HepG2 (cell line): ENCODE data around the gene FIBCD1. TPM values are rescaled to one million over a fixed set of nuclear protein-coding genes. Genes with fewer than 3 reads are reported as not detected.

ENCODE experiments used
- ATAC-seq: fragments of 200-7000 bp; cut with Tn5 transposase; 3 replicates; pipeline ENCODE4 v1.9.1; 2020; ENCODE audit warnings: mild to moderate bottlenecking, moderate library complexity
- BruUV-seq: library from RNA; stranded (reverse); fragments of 400-500 nt; replicated peaks from 2 replicates; lab custom pipeline; 2021; lab: Mats Ljungman, UMichigan
- CTCF ChIA-PET: fragments of 300-600 bp; formaldehyde crosslinking; extraction: SDS; loops from one replicate; lab custom pipeline; 2021; ENCODE audit warnings: low total read pairs, inconsistent platforms, low intra/inter-chr PET ratio; lab: Yijun Ruan, JAX
- POLR2A ChIA-PET: fragments of 350-600 bp; sonication (Branson Sonifier 250); formaldehyde crosslinking; loops from one replicate; lab custom pipeline; 2020; ENCODE audit warnings: antibody characterized with exemption, inconsistent platforms; lab: Yijun Ruan, JAX
- DNase-seq: peaks from one replicate; pipeline ENCODE4 v3.0.0-alpha.2; 2015; ENCODE audit warnings: low spot score
- FAIRE-seq: peaks from 3 replicates; lab custom pipeline; 2011; peaks lifted over from hg19 to GRCh38; lab: Jason Lieb, UNC
- H2AFZ ChIP-seq: one replicate; pipeline ENCODE4 v1.6.1; 2011; ENCODE audit warnings: low read length, inconsistent platforms
- H3K27ac ChIP-seq: fragments of 300-600 bp; 3 replicates; pipeline ENCODE4 v1.8.0; 2011; ENCODE audit warnings: mixed run types, mild to moderate bottlenecking, mixed read lengths, low read length, inconsistent platforms; ENCODE audit not compliant: insufficient read depth; ENCODE audit errors: extremely low read length
- H3K27me3 ChIP-seq, 2 experiments: fragments of 200-600 bp in 1 of 2; 2 replicates in 1 of 2; 3 replicates in 1 of 2; pipeline versions ENCODE4 v1.6.0 to v1.8.0; 2011; ENCODE audit warnings: low read length in 2 of 2, mild to moderate bottlenecking in 2 of 2, moderate library complexity in 2 of 2, inconsistent platforms in 1 of 2; ENCODE audit not compliant: insufficient read depth in 2 of 2, control insufficient read depth in 1 of 2
- H3K36me3 ChIP-seq, 2 experiments: fragments of 200-600 bp in 1 of 2; replicated peaks in 1 of 2; 2 replicates in 1 of 2; 3 replicates in 1 of 2; pipeline versions ENCODE4 v1.5.1 to v1.8.0; 2011; ENCODE audit warnings: low read length in 2 of 2, inconsistent platforms in 1 of 2; ENCODE audit not compliant: insufficient read depth in 2 of 2, control insufficient read depth in 1 of 2
- H3K4me1 ChIP-seq: 2 replicates; pipeline ENCODE4 v1.5.1; 2012; ENCODE audit warnings: low read length, inconsistent platforms; ENCODE audit not compliant: insufficient read depth
- H3K4me2 ChIP-seq: 2 replicates; pipeline ENCODE4 v1.6.0; 2011; ENCODE audit warnings: low read depth, low read length, inconsistent platforms
- H3K4me3 ChIP-seq, 3 experiments: fragments of 200-600 bp in 1 of 3; sonication (generic), shearing (Covaris generic) in 1 of 3; replicated peaks in 1 of 3; 2 replicates each; pipeline ENCODE4 v1.5.1; 2011 to 2016; ENCODE audit warnings: low read length in 3 of 3, inconsistent platforms in 2 of 3, low read depth in 2 of 3, mild to moderate bottlenecking in 2 of 3, control low read depth in 1 of 3, mixed read lengths in 1 of 3; ENCODE audit not compliant: insufficient read depth in 1 of 3
- H3K79me2 ChIP-seq: one replicate; pipeline ENCODE4 v1.6.1; 2011; ENCODE audit warnings: low read length, inconsistent platforms; ENCODE audit not compliant: insufficient read depth
- H3K9ac ChIP-seq: 2 replicates; pipeline ENCODE4 v1.6.0; 2011; ENCODE audit warnings: mild to moderate bottlenecking, low read depth, low read length, inconsistent platforms; ENCODE audit not compliant: insufficient read depth
- H3K9me3 ChIP-seq: 2 replicates; pipeline ENCODE4 v1.5.1; 2012; ENCODE audit warnings: mild to moderate bottlenecking, low read length
- H4K20me1 ChIP-seq: 2 replicates; pipeline ENCODE4 v1.6.0; 2011; ENCODE audit warnings: inconsistent platforms, mild to moderate bottlenecking, low read length, moderate library complexity; ENCODE audit not compliant: insufficient read depth
- AGO2 ChIP-seq: fragments of 200-400 bp; formaldehyde crosslinking; optimal IDR thresholded peaks from 2 replicates; pipeline ENCODE3; 2017; ENCODE audit warnings: mild to moderate bottlenecking, low read depth, low read length, moderate library complexity
- NCOA5 ChIP-seq: sonication (generic); formaldehyde crosslinking; IDR thresholded peaks from 2 replicates; pipeline ENCODE4 v1.4.0; 2020; ENCODE audit warnings: missing genetic modification reagents
- SIN3B ChIP-seq: fragments of 150-350 bp; IDR thresholded peaks from 2 replicates; pipeline ENCODE4 v1.6.1; 2014; ENCODE audit warnings: low read length
- TAF15 ChIP-seq: fragments of 200-400 bp; formaldehyde crosslinking; IDR thresholded peaks from one replicate; pipeline ENCODE4 v1.6.1; 2018; ENCODE audit warnings: mild to moderate bottlenecking, low read depth, low read length; ENCODE audit not compliant: poor library complexity, severe bottlenecking
- ZNF205 ChIP-seq: IDR thresholded peaks from 2 replicates; pipeline ENCODE4 v1.6.1; 2018; ENCODE audit warnings: missing biosample characterization, missing genetic modification reagents
- WGBS: methylation state at CpG from one replicate; pipeline ENCODE4 v1.1.6; 2017; ENCODE audit warnings: low lambda C conversion rate; 5-methylcytosine and 5-hydroxymethylcytosine counted together
- in situ Hi-C: cut with HindIII; loops from 2 replicates; pipeline ENCODE4 v1.10.0; 2017; ENCODE audit warnings: low pct_unique_long_range_greater_than_20kb; ENCODE audit not compliant: extremely low pct_ligation_motif_present
- intact Hi-C: fragments of 100-400 bp; cut with micrococcal nuclease; formaldehyde crosslinking; loops from one replicate; pipeline ENCODE4 v1.10.0; 2022; ENCODE audit not compliant: unreplicated experiment
- polyA plus RNA-seq, 8 experiments: library from polyadenylated mRNA; depleted of rRNA in 3 of 8; stranded (reverse) in 7 of 8; unstranded in 1 of 8; fragments of >200 nt; fragmentation: Illumina TruSeq in 4 of 8; extraction: Trizol in 4 of 8; gene quantifications; 2 replicates each; pipeline versions ENCODE4 v1.2.1 to v1.2.3, GENCODE V29; 2011 to 2016; ENCODE audit warnings: low read depth in 4 of 8, missing spikeins in 1 of 8, mixed read lengths in 1 of 8; ENCODE audit not compliant: insufficient read depth in 1 of 8
- total RNA-seq, 5 experiments: library from RNA; depleted of rRNA; stranded (reverse); fragments of >200 nt; fragmentation: Illumina TruSeq; extraction: Trizol; gene quantifications; 2 replicates each; pipeline ENCODE4 v1.2.3, GENCODE V29; 2016; ENCODE audit warnings: low read depth in 1 of 5

The FIBCD1 gene
- total and polyA plus RNA-seq, 2 of the 13 experiments (the other 11 are each of a cell fraction or from before 2014, with no cell fraction given), result 0.55 to 0.89 TPM

GRCh38 chr9:130884542-130885483 lies 54.2 kb downstream of the FIBCD1 start:
- Histone ChIP-seq H3K79me2 (no peaks in the 10 kb centered on the region), H3K4me1 (no peaks in the 10 kb centered on the region), H4K20me1 (0 out of 2 replicates have a peak, but pooled peaks cover 3% of the 10 kb centered on the region), H3K27me3 (no peaks in the 10 kb centered on the region), H3K9ac (no peak overlapping the region), H3K36me3 (peaks cover 26 to 86% of the 10 kb centered on the region in 2 experiments), H3K4me2 (no peak overlapping the region), H2AFZ (no peak overlapping the region), H3K9me3 (no peaks in the 10 kb centered on the region), H3K27ac (no peak overlapping the region), H3K4me3 (no peak overlapping the region)
- no peak for FAIRE-seq
- DNase-seq, result no peak
- intact Hi-C loops, result no loop called here
- no TSS peak for BruUV-seq
- WGBS, result 97% methylated on average over 31 of the region's 47 CpGs
- CTCF ChIA-PET, result no interaction called here
- in situ Hi-C loops, result no loop called here
- POLR2A ChIA-PET, result no interaction called here
- ATAC-seq, result no peak
- no peak for TF ChIP-seq SIN3B
- TF ChIP-seq AGO2, result peak; percentile 2

- TF ChIP-seq ZNF205 (CRISPR knock-in tag) (no peak), TAF15 (no peak), NCOA5 (CRISPR knock-in tag) (no peak), AGO2 (peak; percentile 11)
- TF ChIP-seq, all 625 proteins: peak for 1
- H3K4me2 ChIP-seq, result no peak overlapping the region
These were observed 54.9 kb downstream of the FIBCD1 start for GRCh38 chr9:130884111-130884531.

More at GRCh38 chr9:130884111-130884531, 54.9 kb downstream of the FIBCD1 start:
- H3K27me3 ChIP-seq, result no peaks in the 10 kb centered on the region
- 97% methylated on average over 20 of the region's 25 CpGs for WGBS
- no peak for ATAC-seq
- H3K27ac ChIP-seq, result no peak overlapping the region
- no peaks in the 10 kb centered on the region for H3K79me2 ChIP-seq
- in situ Hi-C loops (no loop called here), intact Hi-C loops (no loop called here)
- ChIA-PET CTCF (no interaction called here), POLR2A (no interaction called here)
- H2AFZ ChIP-seq, result no peak overlapping the region
- H3K9me3 ChIP-seq, result no peaks in the 10 kb centered on the region
- no peaks in the 10 kb centered on the region for H3K4me1 ChIP-seq
- FAIRE-seq, result no peak
- no peak overlapping the region for H3K9ac ChIP-seq
- H3K4me3 ChIP-seq, result no peak overlapping the region
- no peak for DNase-seq
- peaks cover 27 to 92% of the 10 kb centered on the region in 2 experiments for H3K36me3 ChIP-seq
- 0 out of 2 replicates have a peak, but pooled peaks cover 3% of the 10 kb centered on the region for H4K20me1 ChIP-seq
- BruUV-seq, result no TSS peak
